Measurements from ENCODE around the gene MSRB1.

DNA sequence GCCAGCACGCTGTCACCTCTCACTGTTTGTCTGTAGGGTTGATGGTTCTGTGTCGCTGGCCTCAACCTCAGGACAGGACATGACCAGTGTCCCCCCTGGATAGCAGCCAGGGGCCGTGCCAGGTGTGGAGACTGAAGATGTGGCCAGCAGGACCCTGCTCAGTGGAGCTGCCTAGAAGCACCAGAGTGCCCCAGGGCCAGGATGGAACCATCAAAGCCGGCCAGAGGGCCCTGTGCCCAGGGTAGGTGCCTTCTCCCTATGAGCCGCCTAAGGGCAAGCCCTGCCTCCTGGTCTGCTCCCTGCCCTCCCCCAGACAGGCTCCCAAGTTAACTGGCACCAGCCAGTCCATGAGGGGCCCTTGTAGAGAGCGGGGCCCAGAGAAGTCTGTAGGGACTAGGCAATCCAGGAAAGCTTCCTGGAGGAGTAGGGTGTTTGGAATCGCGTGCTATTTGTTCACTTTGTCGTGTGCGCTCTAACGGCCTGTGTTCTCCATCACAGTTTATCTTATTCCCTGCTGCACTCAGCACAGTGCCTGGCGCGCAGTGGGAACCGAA lies 15.8 kb upstream of the MSRB1 start:
- TF ChIP-seq, protein P1, sequence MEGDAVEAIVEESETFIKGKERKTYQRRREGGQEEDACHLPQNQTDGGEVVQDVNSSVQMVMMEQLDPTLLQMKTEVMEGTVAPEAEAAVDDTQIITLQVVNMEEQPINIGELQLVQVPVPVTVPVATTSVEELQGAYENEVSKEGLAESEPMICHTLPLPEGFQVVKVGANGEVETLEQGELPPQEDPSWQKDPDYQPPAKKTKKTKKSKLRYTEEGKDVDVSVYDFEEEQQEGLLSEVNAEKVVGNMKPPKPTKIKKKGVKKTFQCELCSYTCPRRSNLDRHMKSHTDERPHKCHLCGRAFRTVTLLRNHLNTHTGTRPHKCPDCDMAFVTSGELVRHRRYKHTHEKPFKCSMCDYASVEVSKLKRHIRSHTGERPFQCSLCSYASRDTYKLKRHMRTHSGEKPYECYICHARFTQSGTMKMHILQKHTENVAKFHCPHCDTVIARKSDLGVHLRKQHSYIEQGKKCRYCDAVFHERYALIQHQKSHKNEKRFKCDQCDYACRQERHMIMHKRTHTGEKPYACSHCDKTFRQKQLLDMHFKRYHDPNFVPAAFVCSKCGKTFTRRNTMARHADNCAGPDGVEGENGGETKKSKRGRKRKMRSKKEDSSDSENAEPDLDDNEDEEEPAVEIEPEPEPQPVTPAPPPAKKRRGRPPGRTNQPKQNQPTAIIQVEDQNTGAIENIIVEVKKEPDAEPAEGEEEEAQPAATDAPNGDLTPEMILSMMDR (IDR thresholded peaks at IDR 0.05) = no peak
- no peak for TF ChIP-seq POLR2A (IDR thresholded peaks at IDR 0.05)

All from Peyer's patch (tissue), 4 donors.